Parathyroid adenoma (tissue), 2 donors: ENCODE measurements around the gene NXPH2.

Experiments
- H2AFZ ChIP-seq: fragments of 300-600 bp; sonication (generic); one replicate; pipeline ENCODE4 v1.7.0; 2017; ENCODE audit warnings: antibody characterized with exemption, mild to moderate bottlenecking
- H3K27ac ChIP-seq: fragments of 300-600 bp; sonication (generic); one replicate; pipeline ENCODE4 v1.7.0; 2017
- H3K27me3 ChIP-seq: fragments of 300-600 bp; sonication (generic); one replicate; pipeline ENCODE4 v1.7.0; 2017; ENCODE audit warnings: low read length; ENCODE audit not compliant: control insufficient read depth, insufficient read depth
- H3K36me3 ChIP-seq: fragments of 300-600 bp; sonication (generic); one replicate; pipeline ENCODE4 v1.7.0; 2017; ENCODE audit warnings: low read length; ENCODE audit not compliant: control insufficient read depth, insufficient read depth
- H3K4me1 ChIP-seq: fragments of 300-600 bp; sonication (generic); one replicate; pipeline ENCODE4 v1.7.0; 2017; ENCODE audit warnings: control low read depth
- H3K4me2 ChIP-seq: fragments of 300-600 bp; sonication (generic); one replicate; pipeline ENCODE4 v1.7.0; 2017; ENCODE audit warnings: low read length
- H3K4me3 ChIP-seq: fragments of 300-600 bp; sonication (generic); one replicate; pipeline ENCODE4 v1.7.0; 2017; ENCODE audit warnings: low read depth, low read length
- H3K79me2 ChIP-seq: fragments of 300-600 bp; sonication (generic); one replicate; pipeline ENCODE4 v1.7.0; 2017; ENCODE audit warnings: control low read depth
- H3K9ac ChIP-seq: fragments of 300-600 bp; sonication (generic); one replicate; pipeline ENCODE4 v1.7.0; 2017; ENCODE audit warnings: mild to moderate bottlenecking
- H3K9me3 ChIP-seq: fragments of 300-600 bp; sonication (generic); one replicate; pipeline ENCODE4 v1.7.0; 2017; ENCODE audit warnings: low read length; ENCODE audit not compliant: control insufficient read depth
- TF ChIP-seq, protein P1 (sequence below): fragments of 300-600 bp; sonication (generic); IDR thresholded peaks from one replicate; pipeline ENCODE4 v1.7.0; 2017; ENCODE audit warnings: antibody characterized with exemption, mild to moderate bottlenecking
- donor health status: primary hyperparathyroidism.

NXPH2 gene

GRCh38 chr2:138763971-138764370, 16.2 kb downstream of the NXPH2 start:
- Histone ChIP-seq H2AFZ (no peak overlapping the region), H3K9me3 (no peaks in the 10 kb centered on the region), H3K79me2 (no peaks in the 10 kb centered on the region), H3K4me3 (no peak overlapping the region), H3K36me3 (no peaks in the 10 kb centered on the region), H3K4me1 (no peaks in the 10 kb centered on the region), H3K27me3 (no peaks in the 10 kb centered on the region), H3K4me2 (no peak overlapping the region), H3K9ac (no peak overlapping the region), H3K27ac (no peak overlapping the region)
- TF ChIP-seq, protein P1, sequence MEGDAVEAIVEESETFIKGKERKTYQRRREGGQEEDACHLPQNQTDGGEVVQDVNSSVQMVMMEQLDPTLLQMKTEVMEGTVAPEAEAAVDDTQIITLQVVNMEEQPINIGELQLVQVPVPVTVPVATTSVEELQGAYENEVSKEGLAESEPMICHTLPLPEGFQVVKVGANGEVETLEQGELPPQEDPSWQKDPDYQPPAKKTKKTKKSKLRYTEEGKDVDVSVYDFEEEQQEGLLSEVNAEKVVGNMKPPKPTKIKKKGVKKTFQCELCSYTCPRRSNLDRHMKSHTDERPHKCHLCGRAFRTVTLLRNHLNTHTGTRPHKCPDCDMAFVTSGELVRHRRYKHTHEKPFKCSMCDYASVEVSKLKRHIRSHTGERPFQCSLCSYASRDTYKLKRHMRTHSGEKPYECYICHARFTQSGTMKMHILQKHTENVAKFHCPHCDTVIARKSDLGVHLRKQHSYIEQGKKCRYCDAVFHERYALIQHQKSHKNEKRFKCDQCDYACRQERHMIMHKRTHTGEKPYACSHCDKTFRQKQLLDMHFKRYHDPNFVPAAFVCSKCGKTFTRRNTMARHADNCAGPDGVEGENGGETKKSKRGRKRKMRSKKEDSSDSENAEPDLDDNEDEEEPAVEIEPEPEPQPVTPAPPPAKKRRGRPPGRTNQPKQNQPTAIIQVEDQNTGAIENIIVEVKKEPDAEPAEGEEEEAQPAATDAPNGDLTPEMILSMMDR = no peak

- TF ChIP-seq, protein P1 = no peak
- Histone ChIP-seq H3K36me3 (no peaks in the 10 kb centered on the region), H3K4me1 (no peaks in the 10 kb centered on the region), H2AFZ (no peak overlapping the region), H3K79me2 (no peaks in the 10 kb centered on the region), H3K9ac (no peak overlapping the region), H3K27ac (no peak overlapping the region), H3K27me3 (no peaks in the 10 kb centered on the region), H3K4me2 (no peak overlapping the region), H3K9me3 (no peaks in the 10 kb centered on the region), H3K4me3 (no peak overlapping the region)
Observed at GRCh38 chr2:138762533-138762932, 17.7 kb downstream of the NXPH2 start.

- no peak overlapping the region for H3K27ac ChIP-seq
- H3K79me2 ChIP-seq = no peaks in the 10 kb centered on the region
- H3K9me3 ChIP-seq = no peaks in the 10 kb centered on the region
- no peak overlapping the region for H3K4me3 ChIP-seq
- H3K4me1 ChIP-seq = no peaks in the 10 kb centered on the region
- H2AFZ ChIP-seq = no peak overlapping the region
- H3K36me3 ChIP-seq = no peaks in the 10 kb centered on the region
- TF ChIP-seq, protein P1 = no peak
- H3K27me3 ChIP-seq = no peaks in the 10 kb centered on the region
- H3K4me2 ChIP-seq = no peak overlapping the region
- no peak overlapping the region for H3K9ac ChIP-seq
Observed at GRCh38 chr2:138760676-138761075, 19.5 kb downstream of the NXPH2 start.

DNA sequence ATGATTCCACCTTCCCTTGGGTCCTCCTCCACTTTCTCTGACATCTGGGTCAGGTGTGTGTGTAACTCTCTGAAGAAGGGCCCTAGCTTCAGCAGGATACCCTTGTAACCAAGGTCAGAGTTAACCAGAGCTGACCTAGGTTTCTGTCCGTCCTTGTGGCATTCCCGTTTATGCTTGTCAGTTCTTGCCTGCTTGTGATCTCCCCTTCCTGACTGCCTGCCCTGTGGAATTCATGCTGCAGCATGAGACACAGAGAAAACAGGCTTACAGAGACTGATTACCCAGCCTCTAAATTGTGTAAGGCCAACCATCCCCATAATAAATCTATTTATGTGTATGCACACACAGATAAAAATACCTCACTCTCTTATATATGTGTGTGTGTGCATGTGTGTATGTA, 22.8 kb downstream of the NXPH2 start:
- Histone ChIP-seq H3K4me3 (no peak overlapping the region), H3K9me3 (no peaks in the 10 kb centered on the region), H3K4me1 (no peaks in the 10 kb centered on the region), H3K79me2 (no peaks in the 10 kb centered on the region), H3K9ac (no peak overlapping the region), H3K36me3 (no peaks in the 10 kb centered on the region), H3K27me3 (no peaks in the 10 kb centered on the region), H3K4me2 (no peak overlapping the region), H3K27ac (no peak overlapping the region), H2AFZ (no peak overlapping the region)
- TF ChIP-seq, protein P1 = no peak

DNA sequence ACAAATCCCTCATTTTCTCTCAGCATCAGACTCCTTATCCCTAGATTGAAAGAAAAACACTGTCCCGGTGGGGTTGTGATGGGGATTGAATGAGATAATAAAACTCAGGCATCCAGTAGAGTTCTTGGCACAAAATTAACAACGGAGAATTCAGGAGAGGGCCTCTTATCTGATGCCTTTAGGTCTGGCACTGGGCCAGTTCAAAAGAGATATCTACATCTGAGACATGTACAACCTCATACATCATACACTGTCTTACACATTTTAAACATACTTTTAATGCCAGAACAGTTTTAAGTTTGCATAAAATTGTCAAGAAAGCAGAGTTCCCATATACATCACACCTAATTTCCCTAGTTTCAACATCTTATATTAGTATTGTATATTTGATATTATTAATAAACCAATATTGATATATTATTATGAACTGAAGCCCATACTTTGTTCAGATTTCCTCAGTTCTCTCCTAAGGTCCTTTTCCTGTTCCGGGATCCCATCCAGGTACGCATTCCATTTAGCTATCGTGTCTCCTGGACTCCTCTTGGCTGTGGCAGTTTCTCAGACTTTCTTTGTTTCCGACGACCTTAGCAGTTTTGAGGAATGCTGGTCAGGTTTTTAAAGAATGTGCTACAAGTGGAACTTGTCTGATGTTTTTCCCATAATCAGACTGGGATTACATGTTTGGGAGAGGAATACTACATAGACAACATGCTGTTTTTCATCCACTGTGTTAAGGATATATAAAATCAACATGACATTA, 27.8 kb downstream of the NXPH2 start:
- TF ChIP-seq, protein P1 = no peak
- H3K27me3 ChIP-seq = no peaks in the 10 kb centered on the region

More for the DNA sequence above, 27.8 kb downstream of the NXPH2 start:
- Histone ChIP-seq H2AFZ (no peak overlapping the region), H3K4me1 (no peaks in the 10 kb centered on the region), H3K27ac (no peak overlapping the region), H3K9ac (no peak overlapping the region), H3K4me3 (no peak overlapping the region), H3K36me3 (no peaks in the 10 kb centered on the region), H3K9me3 (no peaks in the 10 kb centered on the region), H3K79me2 (no peaks in the 10 kb centered on the region), H3K4me2 (no peak overlapping the region)
